ENCODE results near the gene PLEKHM1. TPM values are rescaled to one million over a fixed set of nuclear protein-coding genes. Genes with fewer than 3 reads are reported as not detected.
"Not testable (repeated sequence)": the region's sequence is repeated elsewhere in the genome, so short reads cannot be mapped to it uniquely, and the experiment has no call there.

PLEKHM1 gene
- 10 to 100 TPM; 11.3 to 16.8 (median 14.7) TPM for polyA plus RNA-seq (ENCODE audit: insufficient read length in 4 of 4)

DNA sequence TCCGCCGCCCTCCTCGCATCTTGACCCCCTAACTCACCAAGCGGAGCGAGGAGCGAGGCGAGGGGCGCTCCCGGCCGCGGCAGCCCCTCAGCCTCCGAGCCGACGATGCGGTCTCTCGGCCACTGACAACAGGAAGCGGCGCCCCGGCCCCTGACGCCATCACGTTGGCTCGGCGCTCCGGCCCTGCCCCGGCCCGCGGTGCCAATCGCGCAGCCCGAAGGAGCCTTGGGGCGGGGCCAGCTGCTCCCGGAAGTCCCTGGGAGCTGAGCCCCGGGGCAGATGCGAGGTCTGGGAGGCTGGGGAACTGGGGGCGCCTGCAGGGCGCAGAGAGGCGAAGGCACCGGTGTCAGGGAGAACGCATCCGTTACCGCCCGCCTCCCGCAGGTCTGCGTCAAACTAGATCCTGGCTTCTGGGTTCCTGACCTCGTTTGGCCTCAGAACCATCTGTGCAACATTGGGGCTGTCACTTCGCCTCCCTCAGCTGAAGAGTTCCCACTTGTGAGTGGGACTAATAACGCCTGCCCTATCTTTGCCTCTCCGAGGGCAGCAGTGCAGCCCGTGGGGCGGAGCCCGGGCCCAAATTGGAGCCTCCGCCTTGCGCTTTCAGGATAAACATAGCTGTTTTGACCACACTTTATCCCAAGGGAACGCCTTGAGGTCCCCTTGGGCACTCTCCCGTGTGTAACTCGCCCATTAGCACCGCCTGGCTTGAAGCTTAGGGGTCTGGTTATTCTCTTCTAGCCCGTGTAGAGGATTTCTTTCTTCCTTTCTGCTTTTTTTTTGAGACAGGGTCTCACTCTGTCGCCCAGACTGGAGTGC, at the start of gene PLEKHM1:
TSS of gene PLEKHM1 (minus strand) at position 107 of the 819 bp plus-strand sequence. CDS start 8,237 bp downstream, outside the sequence.
- DNase-seq (ENCODE audit: low read depth in 4 of 4, low spot score in 3 of 4), result peak; percentile 27 to 51 (median 30)

DNA sequence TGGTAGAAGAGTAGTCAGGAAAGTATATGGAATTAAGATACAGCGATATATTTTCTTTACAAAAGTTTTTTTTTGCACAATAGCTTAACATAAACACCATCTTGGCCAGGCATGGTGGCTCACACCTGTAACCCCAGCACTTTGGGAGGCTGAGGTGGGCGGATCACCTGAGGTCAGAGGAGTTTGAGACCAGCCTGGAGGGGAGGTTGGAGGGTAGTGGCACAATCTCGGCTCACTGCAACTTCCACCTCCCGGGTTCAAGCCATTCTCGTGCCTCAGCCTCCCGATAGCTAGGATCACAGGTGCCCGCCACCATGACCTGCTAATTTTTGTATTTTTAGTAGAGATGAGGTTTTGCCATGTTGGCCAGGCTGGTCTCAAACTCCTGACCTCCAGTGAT, 47.6 kb upstream of the PLEKHM1 start:
- not testable (repeated sequence) for DNase-seq (ENCODE audit: low read depth in 4 of 4, low spot score in 3 of 4)

DNA sequence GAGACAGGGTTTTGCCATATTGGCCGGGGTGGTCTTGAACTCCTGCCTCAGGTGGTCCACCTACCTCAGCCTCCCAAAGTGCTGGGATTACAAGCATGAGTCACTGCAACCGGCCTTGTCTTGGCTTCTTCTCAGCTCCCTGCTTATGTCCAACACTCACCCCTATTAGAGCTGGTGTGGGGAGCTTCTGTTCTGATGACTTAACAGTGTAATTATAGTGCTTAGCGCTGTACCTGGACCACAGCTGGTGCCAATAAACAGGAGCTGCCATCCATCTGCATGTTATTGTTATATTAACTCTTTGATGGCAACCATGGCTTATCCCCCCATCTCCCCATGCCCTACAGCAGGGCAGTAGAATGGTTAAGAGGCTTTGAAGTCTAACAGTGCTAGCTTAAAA, 15.6 kb upstream of the PLEKHM1 start:
- DNase-seq (ENCODE audit: low read depth in 4 of 4, low spot score in 3 of 4), result not testable (repeated sequence)

DNA sequence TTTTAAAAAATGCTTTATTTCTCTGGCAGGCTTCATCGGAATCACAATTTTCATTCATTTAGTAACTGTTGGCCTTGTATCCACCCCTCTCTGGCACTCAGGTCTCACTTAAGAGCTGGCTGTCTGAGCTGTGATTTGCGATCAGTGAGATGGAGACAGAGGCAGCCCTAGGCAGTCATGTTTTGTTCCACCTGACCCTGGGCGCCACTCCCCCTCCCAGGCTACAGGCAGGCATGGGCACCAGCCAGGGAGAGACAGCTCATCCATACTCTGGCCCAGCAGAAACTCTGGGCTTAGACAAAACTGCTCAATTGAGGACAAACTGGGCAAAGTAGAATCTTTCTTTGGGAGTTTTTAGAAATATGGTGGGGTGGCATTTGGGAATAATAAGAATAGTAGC, 14.7 kb upstream of the PLEKHM1 start:
- not testable (repeated sequence) for DNase-seq (ENCODE audit: low read depth in 4 of 4, low spot score in 3 of 4)

DNA sequence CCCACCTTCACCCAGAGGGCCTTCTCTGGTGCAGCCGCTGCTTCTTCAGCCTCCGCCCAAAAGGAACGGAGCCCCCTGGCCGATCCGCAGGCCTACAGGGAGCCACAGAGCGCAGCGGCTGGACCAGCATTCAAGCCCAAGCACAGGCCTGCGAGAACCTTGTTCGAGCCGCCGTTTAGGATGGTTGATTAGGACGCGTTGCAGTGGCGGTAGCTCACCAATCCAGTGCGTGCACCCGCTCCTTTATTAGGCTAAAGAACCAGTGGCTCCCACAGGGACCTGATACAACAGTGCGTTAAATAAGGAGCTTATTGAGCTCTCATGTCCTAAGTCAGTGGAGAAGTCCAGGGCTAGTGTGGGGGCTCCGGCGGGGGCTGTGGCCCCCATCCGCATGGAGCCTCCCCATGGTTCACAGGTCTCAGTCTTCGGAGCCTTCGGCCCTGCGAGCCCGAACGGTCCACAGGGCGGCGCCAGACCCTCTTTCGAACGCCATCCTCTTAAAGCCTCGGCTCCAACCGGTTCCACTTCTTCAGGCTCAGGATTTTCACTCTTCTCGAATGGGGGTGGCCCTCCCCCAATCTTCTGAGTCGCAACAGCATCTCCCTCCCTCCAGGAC, 10.7 kb upstream of the PLEKHM1 start:
- DNase-seq (ENCODE audit: low read depth in 4 of 4, low spot score in 3 of 4), result not testable (repeated sequence)

- not testable (repeated sequence) for DNase-seq (ENCODE audit: low read depth in 4 of 4, low spot score in 3 of 4)
These were observed 10.0 kb upstream of the PLEKHM1 start for GRCh38 chr17:45500478-45500877.

DNA sequence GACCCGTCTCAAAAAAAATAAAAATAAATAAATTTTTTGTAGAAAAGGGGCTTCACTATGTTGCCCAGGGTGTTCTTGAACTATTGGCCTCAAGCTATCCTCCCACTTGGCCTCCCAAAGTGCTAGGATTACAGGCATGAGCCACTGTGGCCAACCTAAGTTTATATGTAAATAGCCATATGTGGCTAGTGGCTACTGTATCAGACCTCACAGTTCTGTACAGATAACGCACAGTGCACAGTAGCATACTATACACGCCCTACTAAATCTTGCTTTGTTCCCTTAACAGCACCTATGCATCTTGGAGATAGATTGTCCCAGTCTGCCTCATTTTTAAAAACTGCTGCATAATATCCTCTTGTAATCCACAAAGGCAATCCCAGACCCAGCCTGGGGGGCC, 8.7 kb upstream of the PLEKHM1 start:
- not testable (repeated sequence) for DNase-seq (ENCODE audit: low read depth in 4 of 4, low spot score in 3 of 4)

GRCh38 chr17:45498377-45498776, 7.9 kb upstream of the PLEKHM1 start:
- DNase-seq (ENCODE audit: low read depth in 4 of 4, low spot score in 3 of 4), result not testable (repeated sequence)

- not testable (repeated sequence) for DNase-seq (ENCODE audit: low read depth in 4 of 4, low spot score in 3 of 4)
These were observed 6.9 kb upstream of the PLEKHM1 start for GRCh38 chr17:45497449-45497848.

DNA sequence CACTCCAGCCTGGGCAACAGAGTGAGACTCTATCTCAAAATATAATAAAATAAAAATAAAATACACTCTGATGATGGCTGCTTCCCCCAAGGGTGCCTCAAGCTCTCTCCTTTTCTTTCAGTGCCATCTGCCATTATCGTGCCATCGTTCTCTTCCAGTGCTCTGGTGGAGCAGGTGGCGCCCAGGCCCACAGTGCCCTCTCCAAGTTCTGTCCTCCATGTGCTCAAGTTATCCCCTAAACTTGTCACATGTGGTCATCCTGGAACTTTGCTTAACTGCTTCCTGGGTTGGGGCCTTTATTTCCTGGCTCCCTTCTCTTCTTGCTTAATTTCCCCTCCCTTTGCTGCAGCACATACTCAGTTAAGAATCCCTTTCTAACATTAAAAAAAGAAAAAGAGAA, 6.0 kb upstream of the PLEKHM1 start:
- DNase-seq (ENCODE audit: low read depth in 4 of 4, low spot score in 3 of 4), result not testable (repeated sequence)

GRCh38 chr17:45494556-45494955, 4.0 kb upstream of the PLEKHM1 start:
- not testable (repeated sequence) for DNase-seq (ENCODE audit: low read depth in 4 of 4, low spot score in 3 of 4)

DNA sequence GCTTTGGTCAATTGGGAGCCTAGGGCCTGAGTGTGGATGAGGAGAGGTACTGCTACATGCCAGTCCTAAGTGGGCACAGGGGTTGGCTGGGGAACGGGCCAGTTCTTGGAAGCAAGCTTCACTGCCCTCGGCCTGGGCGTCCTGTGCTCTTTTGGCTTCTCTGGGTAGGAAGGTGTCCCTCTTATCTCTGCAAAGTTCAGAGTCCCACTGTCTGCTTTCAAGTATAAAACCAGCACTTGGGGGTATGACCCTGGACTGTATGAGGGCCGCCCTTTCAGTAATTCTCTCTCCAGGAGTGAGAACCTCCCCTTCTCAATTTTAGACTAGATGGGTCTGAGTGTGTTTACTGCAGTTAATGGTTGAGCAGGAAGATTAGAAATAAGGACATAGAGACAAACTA, 1.6 kb upstream of the PLEKHM1 start:
- DNase-seq (ENCODE audit: low read depth in 4 of 4, low spot score in 3 of 4), result not testable (repeated sequence)

DNA sequence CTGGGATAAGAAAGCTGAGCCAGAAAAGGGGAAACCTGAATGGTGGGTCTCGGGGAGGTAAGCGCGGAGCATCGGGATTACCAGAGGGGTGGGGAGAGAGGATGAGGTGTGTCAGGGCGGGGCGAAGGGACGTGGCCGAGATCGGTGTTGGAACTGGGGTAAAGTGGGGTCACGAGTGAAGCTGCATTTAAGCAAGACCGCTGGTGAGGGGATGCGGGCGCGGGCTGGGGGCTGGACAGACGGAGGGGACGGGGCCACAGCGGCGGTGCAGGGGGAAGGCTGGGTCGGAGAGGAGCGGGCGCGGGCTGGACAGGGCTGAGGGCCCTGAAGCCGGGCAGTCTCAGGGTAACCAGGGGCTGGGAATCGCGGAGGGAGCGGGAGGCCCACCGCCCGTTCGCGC, 323 bp downstream of the PLEKHM1 start:
- not testable (repeated sequence) for DNase-seq (ENCODE audit: low read depth in 4 of 4, low spot score in 3 of 4)

- DNase-seq (ENCODE audit: low read depth in 4 of 4, low spot score in 3 of 4), result not testable (repeated sequence)
These were observed 2.8 kb downstream of the PLEKHM1 start for GRCh38 chr17:45487704-45488103.

DNA sequence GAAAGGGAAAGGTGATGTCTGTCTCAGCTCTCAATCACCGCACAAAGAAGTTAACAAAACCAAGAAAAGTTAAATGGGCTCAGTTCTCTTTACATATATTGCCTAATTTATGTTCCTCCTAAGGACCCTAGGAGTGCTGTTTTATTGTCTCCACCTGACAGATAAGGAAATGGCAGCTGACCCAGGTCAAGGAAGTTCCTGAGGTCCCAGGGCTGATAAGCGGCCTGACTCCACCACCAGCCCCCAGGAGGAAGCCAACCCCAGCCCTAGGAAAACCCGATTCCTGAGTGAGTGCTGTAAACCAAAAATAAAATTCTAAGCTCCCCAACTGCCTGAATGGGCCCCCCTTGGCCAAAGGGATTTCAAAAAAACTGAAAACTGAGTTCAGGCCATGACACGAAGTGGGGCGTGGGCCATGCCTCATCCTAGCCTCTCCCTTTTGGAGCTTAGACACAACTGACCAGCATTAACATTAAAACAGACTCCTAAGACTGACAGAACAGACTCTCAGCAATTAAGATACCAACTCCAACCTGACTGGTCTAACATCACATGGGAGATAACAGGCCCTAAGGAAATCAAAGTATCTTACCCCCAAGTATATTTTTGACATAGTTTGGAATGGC, 6.8 kb downstream of the PLEKHM1 start:
- DNase-seq (ENCODE audit: low read depth in 4 of 4, low spot score in 3 of 4), result not testable (repeated sequence)

GRCh38 chr17:45483177-45483576, 7.3 kb downstream of the PLEKHM1 start:
- not testable (repeated sequence) for DNase-seq (ENCODE audit: low read depth in 4 of 4, low spot score in 3 of 4)

GRCh38 chr17:45482317-45482716, 8.2 kb downstream of the PLEKHM1 start:
- DNase-seq (ENCODE audit: low read depth in 4 of 4, low spot score in 3 of 4), result not testable (repeated sequence)

- not testable (repeated sequence) for DNase-seq (ENCODE audit: low read depth in 4 of 4, low spot score in 3 of 4)
These were observed 15.1 kb downstream of the PLEKHM1 start for GRCh38 chr17:45475436-45475835.

GRCh38 chr17:45472249-45472648, 18.3 kb downstream of the PLEKHM1 start:
- DNase-seq (ENCODE audit: low read depth in 4 of 4, low spot score in 3 of 4), result not testable (repeated sequence)

GRCh38 chr17:45469204-45469563, 21.3 kb downstream of the PLEKHM1 start:
- not testable (repeated sequence) for DNase-seq (ENCODE audit: low read depth in 4 of 4, low spot score in 3 of 4)
